T-helper 17 cell (primary cell): ENCODE data around the gene MRPS27. TPM values are rescaled to one million over a fixed set of nuclear protein-coding genes. Genes with fewer than 3 reads are reported as not detected.

Experiments
- ATAC-seq: fragments of 150-1000 bp; cut with Tn5 transposase; 2 replicates; pipeline ENCODE4 v1.10.0; 2021; ENCODE audit warnings: mild to moderate bottlenecking, moderate library complexity
- DNase-seq, 3 donors: peaks; one replicate each; pipeline versions ENCODE4 v3.0.0 to v3.0.0-alpha.2; 2020 to 2021
- H3K9me3 ChIP-seq: one replicate; pipeline ENCODE4 v1.7.0; 2013; ENCODE audit warnings: low read length, mild to moderate bottlenecking; ENCODE audit not compliant: control insufficient read depth, poor library complexity, severe bottlenecking
- H3K27ac Mint-ChIP-seq: one replicate; pipeline ENCODE4 v1.8.0; 2022; ENCODE audit warnings: mild to moderate bottlenecking, moderate library complexity, mixed read lengths
- H3K27me3 Mint-ChIP-seq: one replicate; pipeline ENCODE4 v1.8.0; 2022; ENCODE audit warnings: mixed read lengths
- H3K36me3 Mint-ChIP-seq: one replicate; pipeline ENCODE4 v1.8.0; 2022; ENCODE audit warnings: low read depth, mixed read lengths
- H3K4me1 Mint-ChIP-seq: one replicate; pipeline ENCODE4 v1.8.0; 2022; ENCODE audit warnings: mild to moderate bottlenecking, mixed read lengths
- H3K4me3 Mint-ChIP-seq: one replicate; pipeline ENCODE4 v1.8.0; 2022; ENCODE audit warnings: mild to moderate bottlenecking, moderate library complexity, mixed read lengths
- total RNA-seq, 4 donors: library from RNA in 2 of 4; stranded (reverse) in 2 of 4; gene quantifications; one replicate each; pipeline ENCODE4 v1.2.3 and lab custom pipeline; 2022 to 2026

Gene MRPS27
- total RNA-seq, 2 donors from 2014 or later, result 37.8 to 39.3 TPM

DNA sequence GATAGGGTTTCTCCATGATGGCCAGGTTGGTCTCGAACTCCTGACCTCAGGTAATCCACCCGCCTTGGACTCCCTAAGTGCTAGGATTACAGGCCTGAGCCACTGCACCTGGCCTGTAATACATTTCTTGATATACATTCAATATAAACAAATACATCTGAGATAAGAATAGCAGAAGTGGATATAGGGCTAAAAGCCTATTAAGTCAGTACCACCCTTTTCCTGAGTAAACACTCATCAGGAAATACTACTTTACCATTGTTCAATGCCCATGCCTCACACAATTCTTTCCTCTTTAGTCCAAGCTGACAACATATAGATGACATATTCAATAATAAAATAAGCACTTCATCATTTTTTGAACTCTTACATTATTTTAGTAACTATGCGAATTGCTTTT, 64.8 kb downstream of the MRPS27 start:
- Mint-ChIP-seq H3K36me3 (peaks cover 5% of the 10 kb centered on the region), H3K27me3 (no peaks in the 10 kb centered on the region), H3K4me3 (no peak overlapping the region), H3K27ac (no peak overlapping the region), H3K4me1 (peaks cover 10% of the 10 kb centered on the region)
- no peak for DNase-seq
- H3K9me3 ChIP-seq, result no peaks in the 10 kb centered on the region
- ATAC-seq, result no peak

- Mint-ChIP-seq H3K27ac (no peak overlapping the region), H3K27me3 (no peaks in the 10 kb centered on the region), H3K36me3 (peaks cover 5% of the 10 kb centered on the region), H3K4me3 (no peak overlapping the region), H3K4me1 (peaks cover 10% of the 10 kb centered on the region)
- DNase-seq, result no peak
- ATAC-seq, result no peak
- H3K9me3 ChIP-seq, result no peaks in the 10 kb centered on the region
These were observed 67.4 kb downstream of the MRPS27 start for GRCh38 chr5:72252574-72253155.

GRCh38 chr5:72252008-72252407, 68.0 kb downstream of the MRPS27 start:
- H3K27ac Mint-ChIP-seq, result no peak overlapping the region
- ATAC-seq, result no peak
- no peak for DNase-seq
- peaks cover 2% of the 10 kb centered on the region for H3K36me3 Mint-ChIP-seq
- no peaks in the 10 kb centered on the region for H3K9me3 ChIP-seq
- H3K27me3 Mint-ChIP-seq, result no peaks in the 10 kb centered on the region
- no peak overlapping the region for H3K4me3 Mint-ChIP-seq
- H3K4me1 Mint-ChIP-seq, result peaks cover 10% of the 10 kb centered on the region

GRCh38 chr5:72251386-72251785, 68.7 kb downstream of the MRPS27 start:
- H3K27ac Mint-ChIP-seq, result no peak overlapping the region
- no peaks in the 10 kb centered on the region for H3K27me3 Mint-ChIP-seq
- ATAC-seq (no peak), DNase-seq (no peak)
- no peak overlapping the region for H3K4me3 Mint-ChIP-seq
- H3K9me3 ChIP-seq, result no peaks in the 10 kb centered on the region
- H3K36me3 Mint-ChIP-seq, result peaks cover 2% of the 10 kb centered on the region
- peaks cover 7% of the 10 kb centered on the region for H3K4me1 Mint-ChIP-seq

- Mint-ChIP-seq H3K4me1 (peaks cover 14% of the 10 kb centered on the region), H3K27me3 (no peaks in the 10 kb centered on the region), H3K36me3 (peaks cover 4% of the 10 kb centered on the region), H3K27ac (no peak overlapping the region), H3K4me3 (no peak overlapping the region)
- ATAC-seq (no peak), DNase-seq (no peak)
- H3K9me3 ChIP-seq, result no peaks in the 10 kb centered on the region
These were observed 71.5 kb downstream of the MRPS27 start for GRCh38 chr5:72248410-72248981.

DNA sequence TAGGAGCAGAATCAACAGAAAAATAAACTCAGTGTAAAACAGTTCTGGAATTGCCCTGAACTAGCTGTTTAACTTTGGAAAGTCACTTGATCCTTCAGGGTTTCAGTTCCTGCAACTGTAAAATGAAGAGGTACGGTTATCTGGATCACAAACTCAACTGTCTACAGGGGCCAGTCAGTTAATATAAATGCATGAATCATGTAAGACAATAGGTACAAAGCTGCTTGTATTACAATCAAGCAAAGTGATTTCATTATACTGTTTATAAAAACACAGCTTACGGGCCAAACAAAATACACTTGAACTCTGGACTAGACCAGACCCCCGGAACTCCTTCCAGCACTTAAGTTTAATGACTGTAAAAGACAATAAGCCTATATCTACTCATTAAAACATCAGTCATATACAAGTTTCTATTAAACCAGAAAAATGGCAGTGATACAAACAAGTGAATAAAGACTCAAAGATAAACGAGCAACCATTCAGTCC, 73.0 kb downstream of the MRPS27 start:
- H3K9me3 ChIP-seq, result no peaks in the 10 kb centered on the region
- H3K4me1 Mint-ChIP-seq, result peaks cover 14% of the 10 kb centered on the region
- H3K27me3 Mint-ChIP-seq, result no peaks in the 10 kb centered on the region
- no peak overlapping the region for H3K4me3 Mint-ChIP-seq
- DNase-seq (no peak), ATAC-seq (no peak)
- H3K36me3 Mint-ChIP-seq, result peaks cover 4% of the 10 kb centered on the region
- H3K27ac Mint-ChIP-seq, result no peak overlapping the region

GRCh38 chr5:72245951-72246532, 74.0 kb downstream of the MRPS27 start:
- H3K4me3 Mint-ChIP-seq, result no peak overlapping the region
- no peak for DNase-seq
- no peak for ATAC-seq
- H3K9me3 ChIP-seq, result no peaks in the 10 kb centered on the region
- H3K4me1 Mint-ChIP-seq, result peaks cover 15% of the 10 kb centered on the region
- peaks cover 6% of the 10 kb centered on the region for H3K36me3 Mint-ChIP-seq
- no peaks in the 10 kb centered on the region for H3K27me3 Mint-ChIP-seq
- H3K27ac Mint-ChIP-seq, result no peak overlapping the region

DNA sequence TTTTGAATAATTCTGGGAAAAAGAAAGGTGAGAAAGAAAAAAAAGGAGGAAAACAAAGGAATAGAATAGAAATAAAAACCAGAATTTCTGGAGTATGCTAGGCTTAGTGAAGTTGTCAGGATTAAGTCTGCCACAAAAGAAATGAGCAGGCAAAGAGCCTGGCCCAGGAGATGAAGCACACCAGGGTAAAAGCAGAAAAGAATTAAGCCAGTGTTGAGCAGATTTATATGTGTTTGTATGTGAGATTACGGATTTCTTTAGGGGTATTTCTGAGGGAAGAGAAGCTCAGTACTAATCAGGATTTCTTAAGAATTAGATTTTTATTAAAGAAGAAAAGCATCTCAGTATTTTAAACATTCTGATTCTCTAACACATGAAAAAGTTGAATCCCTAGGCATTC, 74.5 kb downstream of the MRPS27 start:
- Mint-ChIP-seq H3K27me3 (no peaks in the 10 kb centered on the region), H3K4me3 (no peak overlapping the region), H3K4me1 (peaks cover 14% of the 10 kb centered on the region)

DNA sequence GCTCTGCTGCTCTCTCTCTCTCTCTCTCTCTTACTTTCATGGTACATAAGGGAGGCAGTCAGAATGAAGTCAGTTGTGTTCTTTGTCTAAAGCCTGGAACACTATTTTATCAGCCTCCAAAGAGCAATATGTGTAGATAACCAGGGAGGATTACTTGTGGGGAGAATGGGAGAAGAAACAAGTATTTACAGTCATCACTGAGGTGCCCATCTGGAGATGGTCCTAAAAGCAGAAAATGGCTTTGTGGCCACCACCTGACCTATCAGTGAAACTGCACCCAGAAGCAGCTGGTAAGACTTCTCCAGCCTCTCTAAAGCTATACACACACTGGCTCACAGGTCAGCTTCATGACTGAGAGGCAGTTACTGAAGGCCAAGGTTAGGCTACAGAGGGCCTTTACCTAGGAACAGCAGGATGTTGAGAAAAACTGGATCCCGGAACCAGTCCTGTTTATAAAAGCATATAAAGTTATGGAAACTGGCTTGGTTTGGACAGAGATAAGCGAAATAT, 75.1 kb downstream of the MRPS27 start:
- ATAC-seq (no peak), DNase-seq (no peak)
- H3K27me3 Mint-ChIP-seq, result no peaks in the 10 kb centered on the region

More for the DNA sequence above, 74.5 kb downstream of the MRPS27 start:
- H3K9me3 ChIP-seq, result no peaks in the 10 kb centered on the region
- ATAC-seq, result no peak
- DNase-seq, result no peak
- Mint-ChIP-seq H3K27ac (peak overlapping the region; percentile 87), H3K36me3 (peaks cover 6% of the 10 kb centered on the region)

GRCh38 chr5:72243706-72244105, 76.3 kb downstream of the MRPS27 start:
- no peak for DNase-seq
- Mint-ChIP-seq H3K4me1 (peaks cover 14% of the 10 kb centered on the region), H3K4me3 (no peak overlapping the region), H3K27me3 (no peaks in the 10 kb centered on the region), H3K27ac (no peak overlapping the region), H3K36me3 (peaks cover 6% of the 10 kb centered on the region)
- H3K9me3 ChIP-seq, result no peaks in the 10 kb centered on the region
- ATAC-seq, result no peak

More for the DNA sequence above, 75.1 kb downstream of the MRPS27 start:
- H3K9me3 ChIP-seq, result no peaks in the 10 kb centered on the region
- Mint-ChIP-seq H3K4me1 (peaks cover 14% of the 10 kb centered on the region), H3K27ac (peak overlapping the region; percentile 87), H3K4me3 (no peak overlapping the region), H3K36me3 (peaks cover 6% of the 10 kb centered on the region)

DNA sequence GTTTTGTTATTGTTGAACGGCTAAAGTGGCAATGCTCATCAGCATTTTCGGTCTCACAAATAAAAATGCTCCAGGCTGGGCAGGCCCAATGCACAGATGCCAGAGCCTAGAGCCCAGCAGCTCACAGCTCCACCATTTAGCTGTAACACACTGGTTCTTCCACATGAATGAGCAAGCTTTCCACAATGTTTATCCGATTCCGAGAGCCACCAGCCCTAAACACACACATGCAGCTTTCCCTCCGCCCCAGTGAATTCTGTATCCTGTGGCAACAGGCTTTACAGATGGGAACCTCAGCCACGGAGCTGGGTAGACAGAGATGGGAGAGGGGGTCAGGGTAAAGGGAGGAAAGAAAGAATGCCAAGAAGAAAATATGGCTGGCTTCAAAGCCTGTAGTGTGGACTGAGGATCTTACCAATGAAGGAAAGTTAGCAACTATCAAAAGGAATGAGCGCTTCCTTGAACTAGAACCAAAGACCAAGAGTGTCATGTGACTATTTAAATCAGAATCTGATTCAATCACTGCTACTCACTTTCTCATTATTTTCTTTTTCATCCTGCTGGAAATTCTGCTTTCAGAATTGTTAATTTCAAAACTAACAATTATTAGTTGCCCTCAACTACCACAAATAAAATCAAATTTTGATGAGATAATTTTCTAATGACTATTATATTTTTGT, 77.1 kb downstream of the MRPS27 start:
- H3K4me1 Mint-ChIP-seq, result peaks cover 16% of the 10 kb centered on the region
- no peaks in the 10 kb centered on the region for H3K27me3 Mint-ChIP-seq
- ATAC-seq, result no peak
- DNase-seq, result no peak
- H3K4me3 Mint-ChIP-seq, result no peak overlapping the region
- H3K27ac Mint-ChIP-seq, result no peak overlapping the region
- H3K36me3 Mint-ChIP-seq, result peaks cover 6% of the 10 kb centered on the region
- H3K9me3 ChIP-seq, result no peaks in the 10 kb centered on the region

- Mint-ChIP-seq H3K36me3 (peaks cover 10% of the 10 kb centered on the region), H3K27me3 (no peaks in the 10 kb centered on the region), H3K27ac (no peak overlapping the region), H3K4me3 (no peak overlapping the region), H3K4me1 (peaks cover 18% of the 10 kb centered on the region)
- H3K9me3 ChIP-seq, result no peaks in the 10 kb centered on the region
- no peak for DNase-seq
- ATAC-seq, result no peak
These were observed 78.6 kb downstream of the MRPS27 start for GRCh38 chr5:72241346-72242003.
